WTC11 (cell line): ENCODE data around the gene AMMECR1L. TPM values are rescaled to one million over a fixed set of nuclear protein-coding genes. Genes with fewer than 3 reads are reported as not detected.

Source experiments
- ATAC-seq: fragments of 200-7000 bp; cut with Tn5 transposase; 2 replicates; pipeline ENCODE4 v1.10.0; 2021; ENCODE audit warnings: mild to moderate bottlenecking, moderate library complexity
- CTCF ChIA-PET: fragments of 300-600 bp; sonication (Branson Sonifier 250); formaldehyde crosslinking; loops from one replicate; lab custom pipeline; 2021; ENCODE audit warnings: antibody characterized with exemption; lab: Charles Lee
- POLR2A ChIA-PET: fragments of 350-600 bp; sonication (Branson Sonifier 250); formaldehyde crosslinking; loops from one replicate; lab custom pipeline; 2021; ENCODE audit warnings: antibody characterized with exemption; lab: Charles Lee
- DNase-seq: peaks from one replicate; pipeline ENCODE4 v3.0.0; 2021; ENCODE audit warnings: low spot score
- H3K27ac Mint-ChIP-seq: 2 replicates; pipeline ENCODE4 v1.8.0; 2021; ENCODE audit warnings: mixed read lengths
- H3K27me3 Mint-ChIP-seq: 2 replicates; pipeline ENCODE4 v1.8.0; 2021; ENCODE audit warnings: low read depth, mild to moderate bottlenecking, moderate library complexity, mixed read lengths
- H3K36me3 Mint-ChIP-seq: 2 replicates; pipeline ENCODE4 v1.8.0; 2021; ENCODE audit warnings: mixed read lengths
- H3K4me1 Mint-ChIP-seq: 2 replicates; pipeline ENCODE4 v1.8.0; 2022; ENCODE audit warnings: mixed read lengths
- H3K4me3 Mint-ChIP-seq: 2 replicates; pipeline ENCODE4 v1.8.0; 2021; ENCODE audit warnings: mild to moderate bottlenecking, moderate library complexity, mixed read lengths
- H3K9me3 Mint-ChIP-seq: 2 replicates; pipeline ENCODE4 v1.8.0; 2021; ENCODE audit warnings: mixed read lengths
- CREB1 ChIP-seq: sonication (generic); formaldehyde crosslinking; IDR thresholded peaks from 2 replicates; pipeline ENCODE4 v1.8.0; 2023; ENCODE audit warnings: mild to moderate bottlenecking, missing genetic modification reagents
- FOXJ3 ChIP-seq: sonication (generic); formaldehyde crosslinking; IDR thresholded peaks from 2 replicates; pipeline ENCODE4 v1.9.0; 2021; ENCODE audit warnings: missing genetic modification reagents, mild to moderate bottlenecking, borderline replicate concordance
- NFYB ChIP-seq: sonication (generic); formaldehyde crosslinking; conservative IDR thresholded peaks from 2 replicates; pipeline ENCODE4 v1.8.0; 2022; ENCODE audit warnings: low read depth, missing genetic modification reagents
- SMAD4 ChIP-seq: sonication (generic); formaldehyde crosslinking; IDR thresholded peaks from 2 replicates; pipeline ENCODE4 v1.8.0; 2022; ENCODE audit warnings: mild to moderate bottlenecking, missing genetic modification reagents
- TEAD1 ChIP-seq: sonication (generic); formaldehyde crosslinking; IDR thresholded peaks from 2 replicates; pipeline ENCODE4 v1.8.0; 2022; ENCODE audit warnings: mild to moderate bottlenecking, missing genetic modification reagents
- ZNF121 ChIP-seq: sonication (generic); formaldehyde crosslinking; IDR thresholded peaks from 2 replicates; pipeline ENCODE4 v1.8.0; 2023; ENCODE audit warnings: missing genetic modification reagents
- total RNA-seq: library from RNA; stranded (reverse); gene quantifications from 3 replicates; pipeline ENCODE4 v1.2.3, GENCODE V29; 2021
- TF ChIP-seq, protein P1 (sequence below): sonication (generic); formaldehyde crosslinking; IDR thresholded peaks from 2 replicates; pipeline ENCODE4 v1.8.0; 2022; ENCODE audit warnings: mild to moderate bottlenecking, missing genetic modification reagents
- TF ChIP-seq, protein P2 (sequence below): sonication (generic); formaldehyde crosslinking; IDR thresholded peaks from 2 replicates; pipeline ENCODE4 v1.8.0; 2022; ENCODE audit warnings: missing genetic modification reagents
- TF ChIP-seq, protein P3 (sequence below): sonication (generic); formaldehyde crosslinking; IDR thresholded peaks from 2 replicates; pipeline ENCODE4 v1.8.1; 2023; ENCODE audit warnings: mild to moderate bottlenecking, missing genetic modification reagents, moderate library complexity
- TF ChIP-seq, protein P4 (sequence below): sonication (generic); formaldehyde crosslinking; conservative IDR thresholded peaks from 2 replicates; pipeline ENCODE4 v1.8.1; 2022; ENCODE audit warnings: mild to moderate bottlenecking, missing genetic modification reagents
- TF ChIP-seq, protein P5 (sequence below): sonication (generic); formaldehyde crosslinking; IDR thresholded peaks from 2 replicates; pipeline ENCODE4 v1.8.1; 2023; ENCODE audit warnings: mild to moderate bottlenecking, missing genetic modification reagents, borderline replicate concordance
- TF ChIP-seq, protein P6 (sequence below): sonication (generic); formaldehyde crosslinking; IDR thresholded peaks from 2 replicates; pipeline ENCODE4 v1.8.1; 2023; ENCODE audit warnings: mild to moderate bottlenecking, missing genetic modification reagents, moderate library complexity
- TF ChIP-seq, protein P7 (sequence below): sonication (generic); formaldehyde crosslinking; IDR thresholded peaks from 2 replicates; pipeline ENCODE4 v1.8.0; 2023; ENCODE audit warnings: missing genetic modification reagents
- TF ChIP-seq, protein P8 (sequence below): fragments of 250-450 bp; sonication (Bioruptor Pico); IDR thresholded peaks from 2 replicates; pipeline ENCODE4 v1.8.0; 2021; ENCODE audit warnings: mild to moderate bottlenecking
- TF ChIP-seq, protein P9 (sequence below): sonication (generic); formaldehyde crosslinking; conservative IDR thresholded peaks from 2 replicates; pipeline ENCODE4 v1.8.1; 2023; ENCODE audit warnings: mild to moderate bottlenecking, low read depth, missing genetic modification reagents, moderate library complexity

The AMMECR1L gene
- total RNA-seq, 1 experiment from 2014 or later = 17.9 TPM

DNA sequence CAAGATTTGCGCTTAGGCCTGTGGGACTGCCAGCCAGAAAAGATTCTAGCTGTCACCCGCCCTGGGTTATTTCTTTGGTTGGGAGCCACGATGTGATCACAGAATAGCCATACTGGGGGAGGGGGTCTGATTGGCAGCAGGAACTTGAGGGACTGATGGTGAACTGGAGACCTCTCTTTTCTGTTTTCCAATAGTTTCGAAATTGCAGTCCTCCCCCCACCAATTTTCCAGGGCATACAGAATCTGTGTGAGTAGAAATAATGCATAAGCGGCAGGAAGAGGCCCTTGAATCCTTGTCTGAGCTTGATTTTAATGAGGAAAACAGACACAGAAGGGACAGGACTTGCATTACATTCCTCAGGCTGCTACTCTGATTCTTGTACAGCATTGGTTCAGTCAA, 25.6 kb downstream of the AMMECR1L start:
- CTCF ChIA-PET = no interaction called here

DNA sequence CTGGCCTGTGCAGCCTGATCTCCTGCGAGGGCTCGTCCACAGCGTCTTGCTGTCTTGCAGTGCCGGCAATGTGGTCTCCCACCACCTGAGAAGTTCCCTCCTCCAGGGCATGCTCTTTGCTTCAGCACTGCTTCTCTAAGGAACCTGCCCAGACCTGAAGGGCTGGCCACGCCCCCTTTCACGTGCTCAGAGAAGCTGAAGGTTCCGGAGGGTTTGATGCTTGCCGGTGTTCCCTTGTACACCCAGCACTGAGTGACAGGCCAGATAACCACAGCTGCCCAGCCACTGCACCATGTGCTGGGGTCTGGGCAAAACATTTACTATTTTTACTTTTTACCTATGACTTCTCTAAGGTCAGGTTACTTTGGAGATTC, 26.1 kb downstream of the AMMECR1L start:
- ChIA-PET POLR2A (interaction anchor here (0.6 kb wide), 1 partner anchor 33 kb away, joined by 3 read pairs; no protein-coding TSS in a partner anchor), CTCF (interaction anchor here (0.6 kb wide), 1 partner anchor 204 kb away, joined by 3 read pairs; no protein-coding TSS in a partner anchor)
- peak; percentile 66 for ATAC-seq
- H3K9me3 Mint-ChIP-seq = no peaks in the 10 kb centered on the region
- peak overlapping the region; percentile 80; the same call in 1 of the 2 replicates for H3K27ac Mint-ChIP-seq
- peak overlapping the region; percentile 52 for H3K4me3 Mint-ChIP-seq
- H3K4me1 Mint-ChIP-seq = peaks cover 41% of the 10 kb centered on the region
- H3K36me3 Mint-ChIP-seq = peaks cover 18% of the 10 kb centered on the region
- no peaks in the 10 kb centered on the region for H3K27me3 Mint-ChIP-seq
- peak; percentile 85 for DNase-seq
- TF ChIP-seq, protein P1, sequence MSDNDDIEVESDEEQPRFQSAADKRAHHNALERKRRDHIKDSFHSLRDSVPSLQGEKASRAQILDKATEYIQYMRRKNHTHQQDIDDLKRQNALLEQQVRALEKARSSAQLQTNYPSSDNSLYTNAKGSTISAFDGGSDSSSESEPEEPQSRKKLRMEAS = peak; percentile 68; the same call in 1 of the 2 replicates
- TF ChIP-seq TEAD1 = 0 out of 2 replicates have a peak, but pooled peaks have one; percentile 20
- TF ChIP-seq, protein P2, sequence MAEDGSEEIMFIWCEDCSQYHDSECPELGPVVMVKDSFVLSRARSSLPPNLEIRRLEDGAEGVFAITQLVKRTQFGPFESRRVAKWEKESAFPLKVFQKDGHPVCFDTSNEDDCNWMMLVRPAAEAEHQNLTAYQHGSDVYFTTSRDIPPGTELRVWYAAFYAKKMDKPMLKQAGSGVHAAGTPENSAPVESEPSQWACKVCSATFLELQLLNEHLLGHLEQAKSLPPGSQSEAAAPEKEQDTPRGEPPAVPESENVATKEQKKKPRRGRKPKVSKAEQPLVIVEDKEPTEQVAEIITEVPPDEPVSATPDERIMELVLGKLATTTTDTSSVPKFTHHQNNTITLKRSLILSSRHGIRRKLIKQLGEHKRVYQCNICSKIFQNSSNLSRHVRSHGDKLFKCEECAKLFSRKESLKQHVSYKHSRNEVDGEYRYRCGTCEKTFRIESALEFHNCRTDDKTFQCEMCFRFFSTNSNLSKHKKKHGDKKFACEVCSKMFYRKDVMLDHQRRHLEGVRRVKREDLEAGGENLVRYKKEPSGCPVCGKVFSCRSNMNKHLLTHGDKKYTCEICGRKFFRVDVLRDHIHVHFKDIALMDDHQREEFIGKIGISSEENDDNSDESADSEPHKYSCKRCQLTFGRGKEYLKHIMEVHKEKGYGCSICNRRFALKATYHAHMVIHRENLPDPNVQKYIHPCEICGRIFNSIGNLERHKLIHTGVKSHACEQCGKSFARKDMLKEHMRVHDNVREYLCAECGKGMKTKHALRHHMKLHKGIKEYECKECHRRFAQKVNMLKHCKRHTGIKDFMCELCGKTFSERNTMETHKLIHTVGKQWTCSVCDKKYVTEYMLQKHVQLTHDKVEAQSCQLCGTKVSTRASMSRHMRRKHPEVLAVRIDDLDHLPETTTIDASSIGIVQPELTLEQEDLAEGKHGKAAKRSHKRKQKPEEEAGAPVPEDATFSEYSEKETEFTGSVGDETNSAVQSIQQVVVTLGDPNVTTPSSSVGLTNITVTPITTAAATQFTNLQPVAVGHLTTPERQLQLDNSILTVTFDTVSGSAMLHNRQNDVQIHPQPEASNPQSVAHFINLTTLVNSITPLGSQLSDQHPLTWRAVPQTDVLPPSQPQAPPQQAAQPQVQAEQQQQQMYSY (CRISPR knock-in tag) = no peak
- TF ChIP-seq, protein P3, sequence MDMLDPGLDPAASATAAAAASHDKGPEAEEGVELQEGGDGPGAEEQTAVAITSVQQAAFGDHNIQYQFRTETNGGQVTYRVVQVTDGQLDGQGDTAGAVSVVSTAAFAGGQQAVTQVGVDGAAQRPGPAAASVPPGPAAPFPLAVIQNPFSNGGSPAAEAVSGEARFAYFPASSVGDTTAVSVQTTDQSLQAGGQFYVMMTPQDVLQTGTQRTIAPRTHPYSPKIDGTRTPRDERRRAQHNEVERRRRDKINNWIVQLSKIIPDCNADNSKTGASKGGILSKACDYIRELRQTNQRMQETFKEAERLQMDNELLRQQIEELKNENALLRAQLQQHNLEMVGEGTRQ = peak; percentile 55; the same call in 1 of the 2 replicates

More for the DNA sequence above, 25.6 kb downstream of the AMMECR1L start:
- peaks cover 22% of the 10 kb centered on the region for H3K36me3 Mint-ChIP-seq
- no peak for ATAC-seq
- TF ChIP-seq, protein P4, sequence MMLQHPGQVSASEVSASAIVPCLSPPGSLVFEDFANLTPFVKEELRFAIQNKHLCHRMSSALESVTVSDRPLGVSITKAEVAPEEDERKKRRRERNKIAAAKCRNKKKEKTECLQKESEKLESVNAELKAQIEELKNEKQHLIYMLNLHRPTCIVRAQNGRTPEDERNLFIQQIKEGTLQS = no peak
- TF ChIP-seq, protein P5, sequence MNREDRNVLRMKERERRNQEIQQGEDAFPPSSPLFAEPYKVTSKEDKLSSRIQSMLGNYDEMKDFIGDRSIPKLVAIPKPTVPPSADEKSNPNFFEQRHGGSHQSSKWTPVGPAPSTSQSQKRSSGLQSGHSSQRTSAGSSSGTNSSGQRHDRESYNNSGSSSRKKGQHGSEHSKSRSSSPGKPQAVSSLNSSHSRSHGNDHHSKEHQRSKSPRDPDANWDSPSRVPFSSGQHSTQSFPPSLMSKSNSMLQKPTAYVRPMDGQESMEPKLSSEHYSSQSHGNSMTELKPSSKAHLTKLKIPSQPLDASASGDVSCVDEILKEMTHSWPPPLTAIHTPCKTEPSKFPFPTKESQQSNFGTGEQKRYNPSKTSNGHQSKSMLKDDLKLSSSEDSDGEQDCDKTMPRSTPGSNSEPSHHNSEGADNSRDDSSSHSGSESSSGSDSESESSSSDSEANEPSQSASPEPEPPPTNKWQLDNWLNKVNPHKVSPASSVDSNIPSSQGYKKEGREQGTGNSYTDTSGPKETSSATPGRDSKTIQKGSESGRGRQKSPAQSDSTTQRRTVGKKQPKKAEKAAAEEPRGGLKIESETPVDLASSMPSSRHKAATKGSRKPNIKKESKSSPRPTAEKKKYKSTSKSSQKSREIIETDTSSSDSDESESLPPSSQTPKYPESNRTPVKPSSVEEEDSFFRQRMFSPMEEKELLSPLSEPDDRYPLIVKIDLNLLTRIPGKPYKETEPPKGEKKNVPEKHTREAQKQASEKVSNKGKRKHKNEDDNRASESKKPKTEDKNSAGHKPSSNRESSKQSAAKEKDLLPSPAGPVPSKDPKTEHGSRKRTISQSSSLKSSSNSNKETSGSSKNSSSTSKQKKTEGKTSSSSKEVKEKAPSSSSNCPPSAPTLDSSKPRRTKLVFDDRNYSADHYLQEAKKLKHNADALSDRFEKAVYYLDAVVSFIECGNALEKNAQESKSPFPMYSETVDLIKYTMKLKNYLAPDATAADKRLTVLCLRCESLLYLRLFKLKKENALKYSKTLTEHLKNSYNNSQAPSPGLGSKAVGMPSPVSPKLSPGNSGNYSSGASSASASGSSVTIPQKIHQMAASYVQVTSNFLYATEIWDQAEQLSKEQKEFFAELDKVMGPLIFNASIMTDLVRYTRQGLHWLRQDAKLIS (CRISPR knock-in tag) = no peak
- no peak for TF ChIP-seq CREB1 (CRISPR knock-in tag)
- no peaks in the 10 kb centered on the region for H3K27me3 Mint-ChIP-seq
- no peaks in the 10 kb centered on the region for H3K9me3 Mint-ChIP-seq
- peak overlapping the region; percentile 52 for H3K4me3 Mint-ChIP-seq
- POLR2A ChIA-PET = interaction anchor here (0.6 kb wide), 1 partner anchor 32 kb away, joined by 3 read pairs; no protein-coding TSS in a partner anchor
- H3K27ac Mint-ChIP-seq = no peak overlapping the region
- DNase-seq = no peak
- peaks cover 41% of the 10 kb centered on the region for H3K4me1 Mint-ChIP-seq

DNA sequence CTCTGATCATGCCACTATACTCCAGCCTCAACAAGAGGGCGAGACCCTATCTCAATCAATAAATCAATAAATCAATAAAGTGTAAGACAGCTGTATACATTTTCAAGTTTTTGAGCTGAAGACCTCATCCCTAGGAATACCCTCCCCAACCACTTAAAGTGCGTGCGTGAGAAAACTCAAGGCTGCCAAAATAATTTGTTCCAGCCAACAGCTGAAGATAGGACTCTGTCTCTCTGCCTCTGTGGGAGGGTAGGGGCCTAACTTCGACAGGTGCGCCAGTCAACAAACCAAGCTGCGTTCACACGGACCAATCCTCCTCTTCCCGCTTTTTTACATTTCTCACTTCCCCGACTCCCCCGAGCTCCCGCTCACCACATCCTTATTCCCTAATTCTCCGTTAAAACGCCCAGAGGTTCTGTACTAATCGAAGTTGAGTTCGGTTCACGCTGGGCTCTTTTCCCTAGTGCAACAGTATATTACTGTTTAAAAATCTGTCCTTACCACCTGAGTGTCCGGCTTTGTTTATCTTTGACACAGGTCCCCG, 28.4 kb downstream of the AMMECR1L start:
- ATAC-seq = peak; percentile 4; the same call in 1 of the 2 replicates
- Mint-ChIP-seq H3K4me3 (peak overlapping the region; percentile 98), H3K27me3 (no peaks in the 10 kb centered on the region), H3K9me3 (no peaks in the 10 kb centered on the region), H3K36me3 (peaks cover 18% of the 10 kb centered on the region), H3K27ac (peak overlapping the region; percentile 80), H3K4me1 (peaks cover 35% of the 10 kb centered on the region)
- ChIA-PET POLR2A (interaction anchor here (0.6 kb wide), 1 partner anchor 43 kb away, joined by 7 read pairs; no protein-coding TSS in a partner anchor), CTCF (interaction anchor here (0.7 to 1.2 kb wide), 3 partner anchors 48 to 170 kb away, joined by 3 to 4 read pairs (median 3); partner anchors contain the start of gene SAP130)
- DNase-seq = peak; percentile 23
- TF ChIP-seq FOXJ3 (no peak), SMAD4 (no peak), NFYB (CRISPR knock-in tag) (no peak), ZNF121 (no peak)
- TF ChIP-seq, protein P6, sequence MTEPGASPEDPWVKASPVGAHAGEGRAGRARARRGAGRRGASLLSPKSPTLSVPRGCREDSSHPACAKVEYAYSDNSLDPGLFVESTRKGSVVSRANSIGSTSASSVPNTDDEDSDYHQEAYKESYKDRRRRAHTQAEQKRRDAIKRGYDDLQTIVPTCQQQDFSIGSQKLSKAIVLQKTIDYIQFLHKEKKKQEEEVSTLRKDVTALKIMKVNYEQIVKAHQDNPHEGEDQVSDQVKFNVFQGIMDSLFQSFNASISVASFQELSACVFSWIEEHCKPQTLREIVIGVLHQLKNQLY (CRISPR knock-in tag) = no peak
- TF ChIP-seq, protein P7, sequence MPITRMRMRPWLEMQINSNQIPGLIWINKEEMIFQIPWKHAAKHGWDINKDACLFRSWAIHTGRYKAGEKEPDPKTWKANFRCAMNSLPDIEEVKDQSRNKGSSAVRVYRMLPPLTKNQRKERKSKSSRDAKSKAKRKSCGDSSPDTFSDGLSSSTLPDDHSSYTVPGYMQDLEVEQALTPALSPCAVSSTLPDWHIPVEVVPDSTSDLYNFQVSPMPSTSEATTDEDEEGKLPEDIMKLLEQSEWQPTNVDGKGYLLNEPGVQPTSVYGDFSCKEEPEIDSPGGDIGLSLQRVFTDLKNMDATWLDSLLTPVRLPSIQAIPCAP = no peak
- TF ChIP-seq, protein P8, sequence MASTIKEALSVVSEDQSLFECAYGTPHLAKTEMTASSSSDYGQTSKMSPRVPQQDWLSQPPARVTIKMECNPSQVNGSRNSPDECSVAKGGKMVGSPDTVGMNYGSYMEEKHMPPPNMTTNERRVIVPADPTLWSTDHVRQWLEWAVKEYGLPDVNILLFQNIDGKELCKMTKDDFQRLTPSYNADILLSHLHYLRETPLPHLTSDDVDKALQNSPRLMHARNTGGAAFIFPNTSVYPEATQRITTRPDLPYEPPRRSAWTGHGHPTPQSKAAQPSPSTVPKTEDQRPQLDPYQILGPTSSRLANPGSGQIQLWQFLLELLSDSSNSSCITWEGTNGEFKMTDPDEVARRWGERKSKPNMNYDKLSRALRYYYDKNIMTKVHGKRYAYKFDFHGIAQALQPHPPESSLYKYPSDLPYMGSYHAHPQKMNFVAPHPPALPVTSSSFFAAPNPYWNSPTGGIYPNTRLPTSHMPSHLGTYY = no peak
- TF ChIP-seq, protein P9, sequence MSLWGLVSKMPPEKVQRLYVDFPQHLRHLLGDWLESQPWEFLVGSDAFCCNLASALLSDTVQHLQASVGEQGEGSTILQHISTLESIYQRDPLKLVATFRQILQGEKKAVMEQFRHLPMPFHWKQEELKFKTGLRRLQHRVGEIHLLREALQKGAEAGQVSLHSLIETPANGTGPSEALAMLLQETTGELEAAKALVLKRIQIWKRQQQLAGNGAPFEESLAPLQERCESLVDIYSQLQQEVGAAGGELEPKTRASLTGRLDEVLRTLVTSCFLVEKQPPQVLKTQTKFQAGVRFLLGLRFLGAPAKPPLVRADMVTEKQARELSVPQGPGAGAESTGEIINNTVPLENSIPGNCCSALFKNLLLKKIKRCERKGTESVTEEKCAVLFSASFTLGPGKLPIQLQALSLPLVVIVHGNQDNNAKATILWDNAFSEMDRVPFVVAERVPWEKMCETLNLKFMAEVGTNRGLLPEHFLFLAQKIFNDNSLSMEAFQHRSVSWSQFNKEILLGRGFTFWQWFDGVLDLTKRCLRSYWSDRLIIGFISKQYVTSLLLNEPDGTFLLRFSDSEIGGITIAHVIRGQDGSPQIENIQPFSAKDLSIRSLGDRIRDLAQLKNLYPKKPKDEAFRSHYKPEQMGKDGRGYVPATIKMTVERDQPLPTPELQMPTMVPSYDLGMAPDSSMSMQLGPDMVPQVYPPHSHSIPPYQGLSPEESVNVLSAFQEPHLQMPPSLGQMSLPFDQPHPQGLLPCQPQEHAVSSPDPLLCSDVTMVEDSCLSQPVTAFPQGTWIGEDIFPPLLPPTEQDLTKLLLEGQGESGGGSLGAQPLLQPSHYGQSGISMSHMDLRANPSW (CRISPR knock-in tag) = no peak
